Pancreas (tissue), 10 donors: ENCODE measurements around the gene DOCK4. TPM values are rescaled to one million over a fixed set of nuclear protein-coding genes. Genes with fewer than 3 reads are reported as not detected.

Experiments
- ATAC-seq, 4 donors: fragments of 200-7000 bp; cut with Tn5 transposase; one replicate each; pipeline versions ENCODE4 v1.8.0 to v1.9.1; 2020; ENCODE audit warnings: mild to moderate bottlenecking in 4 of 4, moderate library complexity in 4 of 4
- DNase-seq, 6 donors: peaks; one replicate each; pipeline ENCODE4 v3.0.0-alpha.2; 2020
- FAIRE-seq: peaks from 2 replicates; lab custom pipeline; 2012; peaks lifted over from hg19 to GRCh38; lab: Jason Lieb, UNC
- H3K27ac ChIP-seq, 4 donors: fragments of 200-600 bp; sonication (generic); 1 replicate in 3 of 4; 2 replicates in 1 of 4; pipeline versions ENCODE4 v1.5.0 to v1.8.0; 2020
- H3K27me3 ChIP-seq, 4 donors: fragments of 200-600 bp; one replicate each; pipeline ENCODE4 v1.8.0; 2021
- H3K36me3 ChIP-seq, 3 donors: fragments of 200-600 bp; sonication (generic) in 1 of 3; one replicate each; pipeline versions ENCODE4 v1.5.0 to v1.8.0; 2020 to 2021
- H3K4me1 ChIP-seq, 3 donors: fragments of 200-600 bp; one replicate each; pipeline ENCODE4 v1.8.0; 2021
- H3K4me3 ChIP-seq, 4 donors: fragments of 200-600 bp; sonication (generic) in 2 of 4; one replicate each; pipeline versions ENCODE4 v1.5.0 to v1.8.0; 2020 to 2021
- H3K9me3 ChIP-seq, 4 donors: fragments of 200-600 bp; one replicate each; pipeline ENCODE4 v1.8.0; 2021
- WGBS, 2 donors: extraction: QIAGEN DNeasy Blood & Tissue Kit; methylation state at CpG; one replicate each; pipeline ENCODE4 v1.1.7; 2013; 5-methylcytosine and 5-hydroxymethylcytosine counted together
- intact Hi-C, 3 donors: fragments of 100-400 bp; cut with DNase I; formaldehyde crosslinking; loops; one replicate each; pipeline versions ENCODE4 v1.11.1 to v1.14.2; 2022
- polyA plus RNA-seq, 2 donors: library from polyadenylated mRNA; stranded (reverse); fragments of 200-250 nt; gene quantifications; one replicate each; pipeline ENCODE4 v1.2.3, GENCODE V29; 2013
- total RNA-seq, 6 donors: library from RNA; stranded (reverse); fragmentation: NEBNext Ultra II Directional in 4 of 6; extraction: Animal tissue kit (Norgen Biotek cat#: 25700) in 4 of 6; gene quantifications; one replicate each; pipeline versions ENCODE4 v1.2.1 to v1.2.4, GENCODE V29; 2021 to 2023
- TF ChIP-seq, protein P1 (sequence below), 4 donors: fragments of 200-600 bp; sonication (generic) in 3 of 4; IDR thresholded peaks; one replicate each; pipeline versions ENCODE4 v1.5.0 to v1.8.0; 2021; ENCODE audit warnings: antibody characterized with exemption in 4 of 4
- donor health status: healthy with polysubstance abuse.
- donor health status: DM: no; HTN: no; CAD: no; lungs with moderate emphysema.
- donor health status: DM: no; HTN: no; CAD: no.
- donor health status: control.
- donor health status: control.
- donor health status: Bipolar disorder and iron deficiency.
- donor health status: DM: yes; HTN: yes; CAD: no.
- donor health status: DM: no; HTN: no; CAD: no.
- donor health status: DM: no; HTN: no; CAD: no.
- donor health status: DM: yes; HTN: yes; CAD: no.

The DOCK4 gene
- total and polyA plus RNA-seq, 8 donors, result 5.4 to 15.5 (median 6.1) TPM

DNA sequence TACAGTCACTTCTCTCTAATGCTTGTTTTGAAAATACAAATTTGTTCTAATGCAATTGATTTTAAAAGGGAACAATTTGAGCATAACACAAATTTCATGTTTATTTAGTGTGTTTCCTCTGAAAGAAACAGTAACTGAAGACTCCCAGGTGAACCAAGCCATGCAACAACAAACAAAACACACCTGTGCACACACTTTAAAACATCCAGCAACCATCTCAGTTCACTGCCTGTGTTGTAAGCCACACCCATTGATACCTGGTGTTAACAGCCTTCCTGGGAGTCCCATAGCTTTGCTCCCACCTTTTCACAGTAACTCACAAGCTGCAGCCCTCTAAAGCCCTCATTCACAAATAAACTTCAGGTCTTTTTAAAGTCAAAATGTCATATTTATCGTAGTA lies 89.3 kb downstream of the DOCK4 start:
- FAIRE-seq, result no peak
- H3K4me3 ChIP-seq, result no peak overlapping the region
- H3K27ac ChIP-seq, result no peak overlapping the region
- peak in 1 of 4 donors; percentile 61 for ATAC-seq
- peaks cover 0 to 8% (median 5%) of the 10 kb centered on the region in 3 donors for H3K4me1 ChIP-seq
- intact Hi-C loops, result no loop called here
- no peaks in the 10 kb centered on the region for H3K27me3 ChIP-seq
- WGBS, 2 donors, result 87 to 91% methylated on average over 1 of the region's 1 CpG
- H3K36me3 ChIP-seq, result no peaks in the 10 kb centered on the region
- no peak for DNase-seq
- TF ChIP-seq, protein P1, sequence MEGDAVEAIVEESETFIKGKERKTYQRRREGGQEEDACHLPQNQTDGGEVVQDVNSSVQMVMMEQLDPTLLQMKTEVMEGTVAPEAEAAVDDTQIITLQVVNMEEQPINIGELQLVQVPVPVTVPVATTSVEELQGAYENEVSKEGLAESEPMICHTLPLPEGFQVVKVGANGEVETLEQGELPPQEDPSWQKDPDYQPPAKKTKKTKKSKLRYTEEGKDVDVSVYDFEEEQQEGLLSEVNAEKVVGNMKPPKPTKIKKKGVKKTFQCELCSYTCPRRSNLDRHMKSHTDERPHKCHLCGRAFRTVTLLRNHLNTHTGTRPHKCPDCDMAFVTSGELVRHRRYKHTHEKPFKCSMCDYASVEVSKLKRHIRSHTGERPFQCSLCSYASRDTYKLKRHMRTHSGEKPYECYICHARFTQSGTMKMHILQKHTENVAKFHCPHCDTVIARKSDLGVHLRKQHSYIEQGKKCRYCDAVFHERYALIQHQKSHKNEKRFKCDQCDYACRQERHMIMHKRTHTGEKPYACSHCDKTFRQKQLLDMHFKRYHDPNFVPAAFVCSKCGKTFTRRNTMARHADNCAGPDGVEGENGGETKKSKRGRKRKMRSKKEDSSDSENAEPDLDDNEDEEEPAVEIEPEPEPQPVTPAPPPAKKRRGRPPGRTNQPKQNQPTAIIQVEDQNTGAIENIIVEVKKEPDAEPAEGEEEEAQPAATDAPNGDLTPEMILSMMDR (IDR thresholded peaks at IDR 0.05), result no peak
- H3K9me3 ChIP-seq, result no peaks in the 10 kb centered on the region

DNA sequence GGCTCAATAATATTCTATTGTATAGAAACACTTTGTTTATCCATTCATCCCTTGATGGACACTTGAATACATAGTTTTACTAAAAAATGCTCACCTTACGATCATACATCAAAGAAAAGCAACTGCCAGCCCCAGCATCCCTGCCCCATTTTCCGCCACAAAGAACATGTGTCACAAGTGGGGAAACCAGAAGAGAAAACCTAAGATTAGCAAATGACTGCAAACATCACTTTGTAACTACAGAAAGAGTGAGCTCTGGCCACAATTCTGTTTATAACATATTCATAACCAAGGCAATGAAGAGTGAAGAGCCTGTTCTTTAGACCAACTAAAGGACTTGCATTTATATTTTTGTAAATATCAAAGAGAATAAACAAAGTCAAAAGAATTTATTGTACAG lies 89.8 kb downstream of the DOCK4 start:
- no peaks in the 10 kb centered on the region for H3K27me3 ChIP-seq
- DNase-seq, result no peak
- peaks cover 0 to 8% (median 5%) of the 10 kb centered on the region in 3 donors for H3K4me1 ChIP-seq
- no peak for ATAC-seq
- intact Hi-C loops, result no loop called here
- H3K9me3 ChIP-seq, result no peaks in the 10 kb centered on the region
- no peak for FAIRE-seq
- no peaks in the 10 kb centered on the region for H3K36me3 ChIP-seq
- no peak overlapping the region for H3K4me3 ChIP-seq
- no peak overlapping the region for H3K27ac ChIP-seq
- TF ChIP-seq, protein P1 (IDR thresholded peaks at IDR 0.05), result no peak
- 96 to 97% methylated on average over 2 of the region's 2 CpGs for WGBS, 2 donors

DNA sequence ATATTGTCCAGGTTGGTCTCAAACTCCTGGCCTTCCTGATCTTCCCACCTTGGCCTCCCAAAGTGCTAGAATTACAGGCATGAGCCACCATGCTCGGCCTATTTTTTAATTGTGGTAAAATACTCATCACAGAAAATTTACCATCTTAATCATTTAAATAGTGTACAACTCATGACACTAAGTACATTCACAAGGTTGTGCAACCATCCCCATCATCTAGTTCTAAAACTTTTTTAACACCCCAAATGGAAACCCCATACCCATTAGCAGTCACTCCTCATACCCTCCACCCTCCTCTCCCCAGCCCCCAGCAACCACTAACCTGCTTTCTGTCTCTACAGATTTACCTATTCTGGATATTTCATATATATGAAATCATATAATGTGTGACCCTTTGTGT lies 90.3 kb downstream of the DOCK4 start:
- 98 to 100% methylated on average over 1 of the region's 1 CpG for WGBS, 2 donors
- Histone ChIP-seq H3K4me1 (peaks cover 0 to 8% (median 5%) of the 10 kb centered on the region in 3 donors), H3K9me3 (no peaks in the 10 kb centered on the region), H3K4me3 (no peak overlapping the region), H3K27ac (no peak overlapping the region), H3K27me3 (no peaks in the 10 kb centered on the region), H3K36me3 (no peaks in the 10 kb centered on the region)
- ATAC-seq, result no peak
- DNase-seq, result no peak
- intact Hi-C loops, result no loop called here
- TF ChIP-seq, protein P1 (IDR thresholded peaks at IDR 0.05), result no peak
- FAIRE-seq, result no peak

DNA sequence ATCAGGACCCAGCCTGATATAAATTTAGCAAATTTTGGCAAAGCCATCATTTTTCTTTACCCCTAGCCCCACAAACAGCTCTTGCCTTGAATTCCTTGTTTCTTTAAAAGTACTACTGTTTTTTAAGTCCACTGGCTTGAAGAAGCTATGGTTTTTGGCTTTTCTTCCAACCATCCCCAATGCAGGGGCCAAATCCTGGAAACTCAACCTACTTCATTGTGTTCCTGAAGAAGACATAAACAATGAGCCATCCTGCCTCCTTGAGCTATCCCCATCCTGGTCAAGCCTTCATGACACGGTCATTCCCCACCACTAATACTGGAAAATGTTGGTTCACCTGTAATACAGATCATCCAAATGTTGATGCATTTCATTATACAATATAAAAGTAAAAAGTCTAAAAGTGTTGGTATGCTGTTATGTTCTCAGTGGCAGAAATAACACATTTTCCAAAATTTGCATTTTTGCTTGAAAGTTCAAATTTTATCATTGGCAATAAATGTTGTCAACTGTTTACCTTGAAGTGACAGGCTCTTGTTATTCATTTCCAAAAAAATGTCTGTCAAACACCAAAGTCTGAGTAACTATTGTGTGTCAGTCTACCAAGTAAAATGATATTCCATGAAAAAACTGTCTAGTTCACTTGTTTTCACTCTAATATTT lies 92.2 kb downstream of the DOCK4 start:
- TF ChIP-seq, protein P1 (IDR thresholded peaks at IDR 0.05), result no peak
- FAIRE-seq (no peak), ATAC-seq (no peak), DNase-seq (no peak)
- H3K4me1 ChIP-seq, result peaks cover 0 to 8% (median 8%) of the 10 kb centered on the region in 3 donors
- no peak overlapping the region for H3K4me3 ChIP-seq
- H3K27me3 ChIP-seq, result no peaks in the 10 kb centered on the region
- no peaks in the 10 kb centered on the region for H3K36me3 ChIP-seq
- no peak overlapping the region for H3K27ac ChIP-seq
- WGBS, 2 donors, result 92 to 97% methylated on average over 1 of the region's 1 CpG
- intact Hi-C loops, result no loop called here
- no peaks in the 10 kb centered on the region for H3K9me3 ChIP-seq

DNA sequence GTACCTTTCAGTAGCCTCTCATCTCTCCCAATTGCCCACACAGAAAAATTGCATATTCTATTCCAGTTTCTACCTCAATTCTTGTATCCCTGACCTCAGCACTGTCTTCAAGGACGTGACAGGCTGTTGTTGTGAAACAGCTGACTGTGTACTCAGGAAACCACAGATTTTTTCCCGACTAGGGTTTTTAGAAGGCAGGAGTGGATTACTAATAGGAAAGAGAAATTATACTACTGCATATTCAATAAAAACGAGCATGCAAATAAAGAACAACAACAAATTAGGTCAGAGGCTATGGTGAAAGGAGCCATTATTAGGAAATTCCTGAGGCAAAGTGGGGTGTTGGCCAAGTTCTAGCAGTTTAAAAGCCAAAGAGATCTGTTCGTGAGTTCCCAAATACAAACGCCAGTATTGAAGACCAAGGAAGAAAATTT lies 93.4 kb downstream of the DOCK4 start:
- Histone ChIP-seq H3K9me3 (no peaks in the 10 kb centered on the region), H3K27ac (peak overlapping the region in 1 of 4 donors; percentile 31), H3K27me3 (no peaks in the 10 kb centered on the region), H3K36me3 (no peaks in the 10 kb centered on the region), H3K4me1 (peaks cover 0 to 9% (median 8%) of the 10 kb centered on the region in 3 donors), H3K4me3 (no peak overlapping the region)
- ATAC-seq, result peak in 3 of 4 donors; percentile 65 to 82 (median 70)
- DNase-seq, result no peak
- whole genome bisulfite sequencing, 2 donors, result 23 to 39% methylated on average over 5 of the region's 5 CpGs
- intact Hi-C loops, result no loop called here
- no peak for FAIRE-seq
- TF ChIP-seq, protein P1 (IDR thresholded peaks at IDR 0.05), result no peak
